K562 (cell line): ENCODE data around the gene PTPRC. TPM values are rescaled to one million over a fixed set of nuclear protein-coding genes. Genes with fewer than 3 reads are reported as not detected.

Source experiments
- ATAC-seq: fragments of 200-7000 bp; cut with Tn5 transposase; 3 replicates; pipeline ENCODE4 v1.9.1; 2020; ENCODE audit warnings: moderate library complexity
- BruUV-seq: library from RNA; stranded (reverse); fragments of 400-500 nt; replicated peaks from 2 replicates; lab custom pipeline; 2021; lab: Mats Ljungman, UMichigan
- CTCF ChIA-PET: fragments of 300-600 bp; formaldehyde crosslinking; extraction: SDS; loops from one replicate; lab custom pipeline; 2021; ENCODE audit warnings: low intra/inter-chr PET ratio; lab: Yijun Ruan, JAX
- POLR2A ChIA-PET: fragments of 300-600, 350-650 bp; sonication (Branson Sonifier 250); formaldehyde crosslinking; extraction: SDS; loops from one replicate; lab custom pipeline; 2021; ENCODE audit warnings: antibody characterized with exemption, inconsistent platforms; lab: Yijun Ruan, JAX
- DNase-seq, 4 experiments: peaks; one replicate each; pipeline versions ENCODE4 v3.0.0 to v3.0.0-alpha.2; 2011 to 2018; ENCODE audit warnings: low spot score in 3 of 4, mixed read lengths in 3 of 4; ENCODE audit errors: extremely low read depth in 1 of 4
- FAIRE-seq: peaks from 2 replicates; lab custom pipeline; 2011; peaks lifted over from hg19 to GRCh38; lab: Jason Lieb, UNC
- H2AFZ ChIP-seq: 2 replicates; pipeline ENCODE4 v1.6.0; 2011; ENCODE audit warnings: low read depth, low read length, control low read depth, inconsistent platforms
- H3K27ac ChIP-seq: fragments of 200-600 bp; 3 replicates; pipeline ENCODE4 v1.8.0; 2011; ENCODE audit warnings: low read depth, mild to moderate bottlenecking, control low read depth, inconsistent platforms, low read length, moderate library complexity, mixed read lengths; ENCODE audit errors: extremely low read depth
- H3K27me3 ChIP-seq, 2 experiments: fragments of 300-600 bp in 1 of 2; 2 replicates in 1 of 2; 3 replicates in 1 of 2; pipeline versions ENCODE4 v1.6.0 to v1.8.0; 2011; ENCODE audit warnings: inconsistent platforms in 2 of 2, low read length in 2 of 2, mild to moderate bottlenecking in 1 of 2, mixed read lengths in 1 of 2, moderate library complexity in 1 of 2; ENCODE audit not compliant: control insufficient read depth in 2 of 2, insufficient read depth in 2 of 2
- H3K36me3 ChIP-seq: fragments of 300-600 bp; 3 replicates; pipeline ENCODE4 v1.8.0; 2011; ENCODE audit warnings: mild to moderate bottlenecking, low read length, inconsistent platforms; ENCODE audit not compliant: control insufficient read depth, insufficient read depth
- H3K4me1 ChIP-seq, 2 experiments: fragments of 200-600 bp in 1 of 2; replicated peaks in 1 of 2; 2 replicates in 1 of 2; 3 replicates in 1 of 2; pipeline versions ENCODE4 v1.5.1 to v1.8.0; 2011; ENCODE audit warnings: inconsistent platforms in 2 of 2, low read length in 2 of 2, mild to moderate bottlenecking in 1 of 2, mixed read lengths in 1 of 2, moderate library complexity in 1 of 2; ENCODE audit not compliant: control insufficient read depth in 2 of 2, insufficient read depth in 2 of 2
- H3K4me2 ChIP-seq: 2 replicates; pipeline ENCODE4 v1.6.1; 2011; ENCODE audit warnings: low read length, control low read depth, inconsistent platforms, mixed read lengths; ENCODE audit not compliant: insufficient read depth
- H3K4me3 ChIP-seq: fragments of 200-600 bp; sonication (generic), shearing (Covaris generic); 2 replicates; pipeline ENCODE4 v1.5.1; 2016; ENCODE audit warnings: control low read depth, inconsistent platforms
- H3K79me2 ChIP-seq: fragments of 200-600 bp; 3 replicates; pipeline ENCODE4 v1.8.0; 2011; ENCODE audit warnings: low read length, inconsistent platforms; ENCODE audit not compliant: control insufficient read depth, insufficient read depth
- H3K9ac ChIP-seq, 2 experiments: 2 replicates each; pipeline versions ENCODE4 v1.6.0 to v1.6.1; 2011; ENCODE audit warnings: low read depth in 2 of 2, low read length in 2 of 2, control low read depth in 1 of 2, inconsistent platforms in 1 of 2, mild to moderate bottlenecking in 1 of 2, mixed read lengths in 1 of 2; ENCODE audit not compliant: insufficient read depth in 1 of 2
- H3K9me1 ChIP-seq: one replicate; pipeline ENCODE4 v1.6.0; 2011; ENCODE audit warnings: inconsistent platforms, mild to moderate bottlenecking, low read length, moderate library complexity; ENCODE audit not compliant: control insufficient read depth, insufficient read depth
- H3K9me3 ChIP-seq: replicated peaks from 2 replicates; pipeline ENCODE4 v1.5.1; 2011; ENCODE audit warnings: low read depth, low read length, inconsistent platforms; ENCODE audit not compliant: control insufficient read depth, insufficient read depth
- H4K20me1 ChIP-seq: replicated peaks from 2 replicates; pipeline ENCODE4 v1.6.1; 2011; ENCODE audit warnings: low read length, inconsistent platforms, mixed read lengths; ENCODE audit not compliant: control insufficient read depth, insufficient read depth
- CBX1 ChIP-seq: sonication (generic); IDR thresholded peaks from 2 replicates; pipeline ENCODE4 v1.6.1; 2016; ENCODE audit warnings: antibody characterized with exemption, low read depth, mild to moderate bottlenecking
- CC2D1A ChIP-seq: fragments of 450-650 bp; IDR thresholded peaks from 2 replicates; pipeline ENCODE4 v1.6.1; 2017; ENCODE audit warnings: mild to moderate bottlenecking
- ETV5 ChIP-seq: sonication (generic); formaldehyde crosslinking; IDR thresholded peaks from 2 replicates; pipeline ENCODE4 v1.4.0; 2020; ENCODE audit warnings: low read depth, mild to moderate bottlenecking, missing genetic modification reagents
- TFAM ChIP-seq: fragments of 250-450 bp; sonication (Bioruptor Pico); conservative IDR thresholded peaks from 2 replicates; pipeline ENCODE4 v1.5.0; 2021; ENCODE audit warnings: mild to moderate bottlenecking, moderate library complexity
- THRA ChIP-seq: fragments of 450-650 bp; IDR thresholded peaks from 2 replicates; pipeline ENCODE4 v1.6.1; 2017; ENCODE audit warnings: mild to moderate bottlenecking, moderate library complexity
- WGBS: fragments of 100-300 bp; shearing (Covaris generic); methylation state at CpG from one replicate; pipeline ENCODE4 v1.1.6; 2016; ENCODE audit warnings: low coverage, mixed read lengths; ENCODE audit not compliant: insufficient coverage; ENCODE audit errors: missing lambda C conversion rate; 5-methylcytosine and 5-hydroxymethylcytosine counted together
- in situ Hi-C: fragments of 300-500 bp; cut with MboI; formaldehyde crosslinking; loops from 4 replicates; pipeline ENCODE4 v1.15.0; 2018; ENCODE audit warnings: inconsistent platforms, mixed read lengths
- intact Hi-C: fragments of 100-400 bp; cut with micrococcal nuclease; formaldehyde crosslinking; loops from 2 replicates; pipeline ENCODE4 v1.14.2; 2022
- polyA plus RNA-seq, 8 experiments: library from polyadenylated mRNA; depleted of rRNA in 4 of 8; stranded (reverse) in 5 of 8; unstranded in 3 of 8; fragments of >200 nt; fragmentation: Nextera tagmentation in 2 of 8; fragmentation: Illumina TruSeq in 1 of 8; extraction: Ambion mirVana in 2 of 8; extraction: Trizol in 1 of 8; gene quantifications; 2 replicates each; pipeline versions ENCODE4 v1.2.1 to v1.2.3, GENCODE V29; 2011 to 2014; ENCODE audit warnings: inconsistent platforms in 1 of 8, missing spikeins in 1 of 8
- total RNA-seq, 7 experiments: library from RNA; depleted of rRNA in 6 of 7; stranded (reverse); fragments of >200 nt in 6 of 7; fragmentation: Illumina TruSeq in 2 of 7; extraction: Trizol in 2 of 7; gene quantifications; 2 replicates each; pipeline versions ENCODE4 v1.2.1 to v1.2.3, GENCODE V29; 2011 to 2021; ENCODE audit warnings: low replicate concordance in 1 of 7

The PTPRC gene
- total and polyA plus RNA-seq, 9 of the 15 experiments (the other 6 are each of a cell fraction or from before 2014, with no cell fraction given) = 7.1 to 107 (median 62.9) TPM

DNA sequence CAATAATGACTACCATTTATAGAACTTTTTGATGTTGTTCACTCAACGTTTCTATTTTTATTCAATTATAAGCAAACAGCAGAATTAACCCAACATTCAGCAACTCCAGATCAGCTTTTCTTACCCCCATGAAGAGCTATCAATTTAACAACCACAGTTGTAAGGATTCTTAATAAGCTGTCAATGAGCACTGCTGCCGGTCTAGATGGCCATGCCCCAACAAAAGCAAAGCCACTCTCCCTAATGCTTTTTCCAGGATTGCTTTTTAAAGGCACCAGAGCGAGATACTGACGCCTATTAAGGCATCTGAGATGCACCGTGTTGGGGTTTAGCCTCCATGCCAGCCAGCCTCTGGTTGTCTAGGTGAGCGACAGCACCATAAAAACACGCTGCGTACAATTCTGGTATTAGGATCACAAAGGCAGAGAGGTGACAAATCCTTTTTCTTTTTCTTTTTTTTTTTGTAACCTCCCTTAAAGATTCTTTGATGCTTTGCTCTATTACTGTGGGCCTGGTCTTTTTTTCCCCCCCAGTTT is 39.5 kb downstream of the PTPRC start:
- BruUV-seq = no TSS peak
- Histone ChIP-seq H3K4me2 (no peak overlapping the region), H3K9ac (no peak overlapping the region), H3K27me3 (no peaks in the 10 kb centered on the region), H2AFZ (no peak overlapping the region), H3K4me3 (no peak overlapping the region), H3K27ac (no peak overlapping the region), H3K9me3 (no peaks in the 10 kb centered on the region; the same call in 1 of the 2 replicates), H3K79me2 (peaks cover 10% of the 10 kb centered on the region; the same call in 2 of the 3 replicates), H3K9me1 (no peaks in the 10 kb centered on the region), H4K20me1 (no peaks in the 10 kb centered on the region), H3K36me3 (0 out of 3 replicates have a peak, but pooled peaks cover 2% of the 10 kb centered on the region), H3K4me1 (peaks cover 4 to 5% of the 10 kb centered on the region in 2 experiments; a peak in 4 of 5 replicates)
- no peak for TF ChIP-seq THRA
- TF ChIP-seq TFAM (CRISPR knock-in tag) = no peak
- WGBS = 63% methylated on average over 8 of the region's 8 CpGs
- CTCF ChIA-PET = no interaction called here
- DNase-seq (no peak), FAIRE-seq (no peak), ATAC-seq (no peak)
- POLR2A ChIA-PET = interaction anchor here (0.6 kb wide), 1 partner anchor 9 kb away, joined by 3 read pairs; no protein-coding TSS in a partner anchor
- intact Hi-C loops (no loop called here), in situ Hi-C loops (no loop called here)

GRCh38 chr1:198678901-198679329 is 40.1 kb downstream of the PTPRC start:
- ATAC-seq = no peak
- DNase-seq = no peak

More at GRCh38 chr1:198678901-198679329, 40.1 kb downstream of the PTPRC start:
- Histone ChIP-seq H3K27me3 (no peaks in the 10 kb centered on the region), H4K20me1 (no peaks in the 10 kb centered on the region), H3K9ac (no peak overlapping the region), H3K9me3 (no peaks in the 10 kb centered on the region; the same call in 1 of the 2 replicates), H3K27ac (no peak overlapping the region), H3K36me3 (0 out of 3 replicates have a peak, but pooled peaks cover 2% of the 10 kb centered on the region), H3K4me1 (peaks cover 4 to 5% of the 10 kb centered on the region in 2 experiments; a peak in 4 of 5 replicates), H3K4me2 (no peak overlapping the region), H3K9me1 (no peaks in the 10 kb centered on the region), H3K4me3 (no peak overlapping the region), H3K79me2 (peaks cover 12% of the 10 kb centered on the region), H2AFZ (no peak overlapping the region)
- no peak for FAIRE-seq
- TF ChIP-seq CBX1 (peak; percentile 19; the same call in 1 of the 2 replicates), ETV5 (CRISPR knock-in tag) (no peak), CC2D1A (0 out of 2 replicates have a peak, but pooled peaks have one; percentile 49)
- intact Hi-C loops = no loop called here
- BruUV-seq = no TSS peak
- ChIA-PET POLR2A (no interaction called here), CTCF (no interaction called here)
- in situ Hi-C loops = no loop called here
- 42% methylated on average over 11 of the region's 12 CpGs for WGBS
